OCI-LY3 (cell line): ENCODE data around the gene VAV3.

Experiments used
- CTCF ChIP-seq: fragments of 200-600, 300-600 bp; sonication (generic); IDR thresholded peaks from 2 replicates; pipeline ENCODE4 v1.5.1; 2014; ENCODE audit warnings: antibody characterized with exemption, low read length, low read depth
- EZH2phosphoT487 ChIP-seq: fragments of 200-600 bp; shearing (Covaris generic); IDR thresholded peaks from 2 replicates; pipeline ENCODE4 v1.6.1; 2018; ENCODE audit warnings: antibody characterized with exemption, mixed run types, low read depth

- TF ChIP-seq CTCF, result no peak
- TF ChIP-seq EZH2phosphoT487, result no peak
Observed at GRCh38 chr1:107545879-107546278, 419.1 kb downstream of the VAV3 start.
